Suppressor macrophage treated with lipopolysaccharide for 1 hour (primary cell): ENCODE data around the gene CLIP4.
"Not testable (repeated sequence)": the region's sequence is repeated elsewhere in the genome, so short reads cannot be mapped to it uniquely, and the experiment has no call there.

Source experiments
- DNase-seq, 3 donors: peaks; one replicate each; pipeline ENCODE4 v3.0.0-alpha.2; 2020 to 2022

CLIP4 gene

GRCh38 chr2:29105375-29105774 is 9.8 kb upstream of the CLIP4 start:
- DNase-seq: no peak

GRCh38 chr2:29106256-29106655 is 9.0 kb upstream of the CLIP4 start:
- peak in 2 of 3 donors; percentile 42 to 44 for DNase-seq

GRCh38 chr2:29106980-29107388 is 8.2 kb upstream of the CLIP4 start:
- no peak for DNase-seq

GRCh38 chr2:29107547-29107946 is 7.7 kb upstream of the CLIP4 start:
- DNase-seq: not testable (repeated sequence)

GRCh38 chr2:29108225-29108624 is 7.0 kb upstream of the CLIP4 start:
- DNase-seq: peak; percentile 69 to 73 (median 71)

- peak in 1 of 3 donors; percentile 14 for DNase-seq
Measured at GRCh38 chr2:29109246-29109645, 6.0 kb upstream of the CLIP4 start.

GRCh38 chr2:29110916-29111535 is 4.2 kb upstream of the CLIP4 start:
- DNase-seq: no peak

- DNase-seq: no peak
Measured at GRCh38 chr2:29112379-29112778, 2.8 kb upstream of the CLIP4 start.

GRCh38 chr2:29113027-29113686 is 2.1 kb upstream of the CLIP4 start:
- DNase-seq: peak; percentile 57 to 79 (median 73)

- peak; percentile 87 to 94 (median 89) for DNase-seq
Measured at GRCh38 chr2:29113891-29114321, 1.3 kb upstream of the CLIP4 start.

- no peak for DNase-seq
Measured at GRCh38 chr2:29114586-29114945, 649 bp upstream of the CLIP4 start.

- peak; percentile 75 to 80 (median 78) for DNase-seq
Measured at GRCh38 chr2:29115797-29116781, 874 bp downstream of the CLIP4 start.

GRCh38 chr2:29117636-29118303 is 2.6 kb downstream of the CLIP4 start:
- DNase-seq: no peak

GRCh38 chr2:29119211-29119610 is 4.0 kb downstream of the CLIP4 start:
- no peak for DNase-seq

- no peak for DNase-seq
Measured at GRCh38 chr2:29120846-29121245, 5.6 kb downstream of the CLIP4 start.

- DNase-seq: no peak
Measured at GRCh38 chr2:29123617-29124349, 8.6 kb downstream of the CLIP4 start.

- DNase-seq: no peak
Measured at GRCh38 chr2:29124504-29124903, 9.3 kb downstream of the CLIP4 start.

- no peak for DNase-seq
Measured at GRCh38 chr2:29129586-29130281, 14.5 kb downstream of the CLIP4 start.

- peak; percentile 65 to 79 (median 73) for DNase-seq
Measured at GRCh38 chr2:29130295-29130694, 15.1 kb downstream of the CLIP4 start.

- no peak for DNase-seq
Measured at GRCh38 chr2:29134933-29135332, 19.7 kb downstream of the CLIP4 start.

GRCh38 chr2:29139152-29139551 is 23.9 kb downstream of the CLIP4 start:
- DNase-seq: no peak

- DNase-seq: no peak
Measured at GRCh38 chr2:29139731-29140130, 24.5 kb downstream of the CLIP4 start.
